BLaER1 treated with 17β-estradiol and CSF1 and Interleukin-3, amounts not matched to agents 10 nM and 100 nM (cell line): ENCODE results near the gene PARP11.

Experiments
- H3K27ac ChIP-seq, 11 experiments: shearing (Covaris generic); formaldehyde crosslinking; 2 replicates each; pipeline ENCODE4 v1.8.1; 2022
- H3K27me3 ChIP-seq, 11 experiments: shearing (Covaris generic); formaldehyde crosslinking; 2 replicates each; pipeline ENCODE4 v1.8.1; 2022
- H3K36me3 ChIP-seq, 11 experiments: shearing (Covaris generic); formaldehyde crosslinking; 2 replicates each; pipeline ENCODE4 v1.8.1; 2022
- H3K4me1 ChIP-seq, 10 experiments: shearing (Covaris generic); formaldehyde crosslinking; 2 replicates each; pipeline ENCODE4 v1.8.1; 2022
- H3K4me2 ChIP-seq, 11 experiments: shearing (Covaris generic); formaldehyde crosslinking; 2 replicates each; pipeline ENCODE4 v1.8.1; 2022
- H3K4me3 ChIP-seq, 10 experiments: shearing (Covaris generic); formaldehyde crosslinking; 2 replicates each; pipeline ENCODE4 v1.8.1; 2022
- H3K9ac ChIP-seq, 11 experiments: shearing (Covaris generic); formaldehyde crosslinking; 2 replicates each; pipeline ENCODE4 v1.8.1; 2022
- H3K9me3 ChIP-seq, 11 experiments: shearing (Covaris generic); formaldehyde crosslinking; replicated peaks in 1 of 11; 2 replicates each; pipeline ENCODE4 v1.8.1; 2022
- H4K20me1 ChIP-seq, 11 experiments: shearing (Covaris generic); formaldehyde crosslinking; 2 replicates each; pipeline ENCODE4 v1.8.1; 2022
- Cebpa-rat ChIP-seq, 11 experiments: shearing (Covaris generic); IDR thresholded peaks; 2 replicates each; pipeline ENCODE4 v1.8.1; 2022

Gene PARP11

DNA sequence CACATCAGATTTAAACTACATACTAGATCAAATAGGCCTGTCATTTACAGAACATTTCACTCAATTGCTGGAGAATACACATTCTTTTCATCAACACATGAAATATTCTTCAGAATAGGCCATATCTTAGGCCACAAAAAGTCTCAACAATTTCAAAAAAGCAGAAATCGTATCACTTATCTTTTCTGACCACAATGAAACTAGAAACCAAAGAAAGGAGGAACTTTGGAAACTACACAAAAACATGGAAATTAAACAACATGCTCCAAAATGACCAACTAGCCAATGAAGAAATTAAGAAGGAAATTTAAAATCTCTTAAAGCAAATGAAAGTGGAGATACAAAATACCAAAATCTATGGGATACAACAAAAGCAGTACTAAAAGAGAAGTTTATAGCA is 35.1 kb downstream of the PARP11 start:
- Histone ChIP-seq H3K4me1 (peaks cover 0 to 24% (median 14%) of the 10 kb centered on the region in 10 experiments; a peak in 13 of 20 replicates), H4K20me1 (peaks cover 0 to 34% (median 8%) of the 10 kb centered on the region in 11 experiments; a peak in 7 of 22 replicates), H3K27me3 (no peaks in the 10 kb centered on the region), H3K9ac (no peak overlapping the region), H3K4me3 (no peak overlapping the region), H3K9me3 (peaks cover 0 to 29% (median 19%) of the 10 kb centered on the region in 11 experiments; a peak in 19 of 22 replicates), H3K27ac (no peak overlapping the region), H3K4me2 (peak overlapping the region in 5 of 11 experiments; percentile 13 to 56 (median 41); a peak in 8 of 22 replicates), H3K36me3 (peaks cover 3 to 34% (median 12%) of the 10 kb centered on the region in 11 experiments; a peak in 16 of 22 replicates)
- no peak for TF ChIP-seq Cebpa-rat (IDR thresholded peaks at IDR 0.05)

DNA sequence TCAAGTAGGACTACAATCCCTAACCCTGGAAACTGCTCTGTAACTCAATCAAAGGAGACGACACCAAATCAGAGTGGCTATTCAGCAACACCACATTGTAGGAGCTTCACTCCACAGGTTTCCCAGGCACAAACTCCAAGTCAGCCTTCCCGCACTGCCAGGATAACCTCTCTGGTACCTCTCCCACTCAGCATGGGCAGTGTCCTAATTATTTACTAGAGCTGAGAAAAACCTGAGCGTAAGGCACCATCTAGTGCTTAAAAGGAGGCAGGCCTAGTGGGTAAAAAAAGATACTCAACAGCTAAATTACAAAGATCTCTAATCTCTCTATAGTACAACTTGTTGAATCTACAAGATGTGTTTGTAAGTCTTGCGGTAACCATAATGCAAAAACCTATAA is 36.1 kb downstream of the PARP11 start:
- no peak for TF ChIP-seq Cebpa-rat (IDR thresholded peaks at IDR 0.05)
- Histone ChIP-seq H3K9ac (no peak overlapping the region), H4K20me1 (peaks cover 0 to 34% (median 8%) of the 10 kb centered on the region in 11 experiments; a peak in 7 of 22 replicates), H3K27me3 (no peaks in the 10 kb centered on the region), H3K4me3 (no peak overlapping the region), H3K9me3 (peaks cover 0 to 29% (median 19%) of the 10 kb centered on the region in 11 experiments; a peak in 19 of 22 replicates), H3K4me1 (peaks cover 0 to 24% (median 14%) of the 10 kb centered on the region in 10 experiments; a peak in 13 of 20 replicates), H3K4me2 (peak overlapping the region in 6 of 11 experiments; percentile 13 to 56 (median 40); a peak in 7 of 22 replicates), H3K27ac (no peak overlapping the region), H3K36me3 (peaks cover 3 to 33% (median 12%) of the 10 kb centered on the region in 11 experiments; a peak in 16 of 22 replicates)

DNA sequence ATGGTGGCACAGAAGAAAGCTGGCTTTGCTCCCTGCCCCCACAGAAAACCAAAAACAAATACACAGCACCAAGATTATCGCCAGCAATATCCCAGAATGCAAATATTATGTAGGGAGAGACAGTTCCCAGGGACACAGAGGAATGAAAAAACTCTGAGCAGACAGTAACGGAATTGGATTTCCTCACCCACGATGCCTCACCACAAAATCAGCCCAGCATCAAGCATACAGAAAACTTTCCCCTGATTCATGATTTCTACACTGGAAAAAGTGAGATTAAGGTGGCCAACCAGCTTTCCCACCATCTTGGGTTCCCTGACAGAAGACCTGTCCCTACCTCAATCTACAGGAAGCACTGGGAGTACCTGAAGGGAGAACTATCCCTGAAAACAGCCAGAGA is 36.6 kb downstream of the PARP11 start:
- Histone ChIP-seq H3K36me3 (peaks cover under 1 to 29% (median 10%) of the 10 kb centered on the region in 11 experiments; a peak in 16 of 22 replicates), H4K20me1 (peaks cover 0 to 36% (median 8%) of the 10 kb centered on the region in 11 experiments; a peak in 7 of 22 replicates), H3K4me2 (peak overlapping the region in 5 of 11 experiments; percentile 20 to 56 (median 40); a peak in 5 of 22 replicates), H3K9me3 (peaks cover 0 to 29% (median 19%) of the 10 kb centered on the region in 11 experiments; a peak in 19 of 22 replicates), H3K4me3 (no peak overlapping the region), H3K4me1 (peaks cover 0 to 24% (median 14%) of the 10 kb centered on the region in 10 experiments; a peak in 13 of 20 replicates), H3K27me3 (no peaks in the 10 kb centered on the region), H3K27ac (no peak overlapping the region), H3K9ac (no peak overlapping the region)
- no peak for TF ChIP-seq Cebpa-rat (IDR thresholded peaks at IDR 0.05)

DNA sequence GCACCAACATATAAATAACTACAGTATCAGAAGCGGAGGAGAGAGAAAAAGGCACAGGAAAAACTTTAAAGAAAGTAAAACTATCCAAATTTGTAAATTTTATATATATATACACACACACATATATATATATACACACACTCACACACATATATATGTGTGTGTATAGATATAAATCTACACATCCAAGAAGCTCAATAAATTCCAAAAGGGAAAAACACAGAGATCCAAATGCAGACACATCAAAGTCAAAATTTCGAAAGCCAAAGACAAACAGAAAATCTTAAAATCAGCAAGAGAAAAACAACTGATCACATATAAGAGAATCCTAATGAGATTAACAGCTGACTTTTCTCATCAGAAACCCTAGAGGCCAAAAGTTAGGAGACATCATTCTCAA is 37.3 kb downstream of the PARP11 start:
- H3K9ac ChIP-seq: no peak overlapping the region
- peaks cover 0 to 24% (median 14%) of the 10 kb centered on the region in 10 experiments; a peak in 13 of 20 replicates for H3K4me1 ChIP-seq
- peaks cover 0 to 22% (median 10%) of the 10 kb centered on the region in 11 experiments; a peak in 11 of 22 replicates for H3K36me3 ChIP-seq
- TF ChIP-seq Cebpa-rat (IDR thresholded peaks at IDR 0.05): no peak
- no peak overlapping the region for H3K4me2 ChIP-seq
- H3K9me3 ChIP-seq: peaks cover 0 to 29% (median 19%) of the 10 kb centered on the region in 11 experiments; a peak in 19 of 22 replicates
- no peak overlapping the region for H3K27ac ChIP-seq
- peaks cover 0 to 36% (median 8%) of the 10 kb centered on the region in 11 experiments; a peak in 7 of 22 replicates for H4K20me1 ChIP-seq
- no peak overlapping the region for H3K4me3 ChIP-seq
- H3K27me3 ChIP-seq: no peaks in the 10 kb centered on the region

DNA sequence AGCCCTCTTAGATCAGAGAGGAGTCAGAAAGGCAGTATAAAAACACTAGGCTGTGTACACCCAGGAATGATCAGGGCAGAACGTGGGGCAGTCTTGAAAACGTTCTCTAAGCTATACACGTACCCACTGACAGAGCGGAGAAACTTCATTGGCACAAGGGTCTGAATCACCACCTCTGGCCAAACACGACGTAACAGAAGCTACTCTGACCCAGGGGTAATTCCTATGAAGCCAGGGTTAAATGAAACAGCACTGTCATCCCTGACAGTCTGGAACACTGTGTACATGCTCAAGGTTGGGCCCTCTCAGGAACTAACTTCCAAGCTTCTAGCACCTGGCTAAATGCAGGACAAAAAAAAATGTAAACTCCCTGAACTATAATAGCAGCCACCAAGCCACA is 38.4 kb downstream of the PARP11 start:
- Histone ChIP-seq H3K4me2 (no peak overlapping the region), H3K36me3 (peaks cover under 1 to 15% (median 11%) of the 10 kb centered on the region in 11 experiments; a peak in 14 of 22 replicates), H3K27ac (no peak overlapping the region), H3K4me1 (peaks cover 0 to 24% (median 14%) of the 10 kb centered on the region in 10 experiments; a peak in 13 of 20 replicates), H3K27me3 (no peaks in the 10 kb centered on the region), H3K4me3 (no peak overlapping the region), H4K20me1 (peaks cover 0 to 36% (median 8%) of the 10 kb centered on the region in 11 experiments; a peak in 7 of 22 replicates), H3K9ac (no peak overlapping the region), H3K9me3 (peaks cover 0 to 26% (median 19%) of the 10 kb centered on the region in 11 experiments; a peak in 19 of 22 replicates)
- TF ChIP-seq Cebpa-rat (IDR thresholded peaks at IDR 0.05): no peak

DNA sequence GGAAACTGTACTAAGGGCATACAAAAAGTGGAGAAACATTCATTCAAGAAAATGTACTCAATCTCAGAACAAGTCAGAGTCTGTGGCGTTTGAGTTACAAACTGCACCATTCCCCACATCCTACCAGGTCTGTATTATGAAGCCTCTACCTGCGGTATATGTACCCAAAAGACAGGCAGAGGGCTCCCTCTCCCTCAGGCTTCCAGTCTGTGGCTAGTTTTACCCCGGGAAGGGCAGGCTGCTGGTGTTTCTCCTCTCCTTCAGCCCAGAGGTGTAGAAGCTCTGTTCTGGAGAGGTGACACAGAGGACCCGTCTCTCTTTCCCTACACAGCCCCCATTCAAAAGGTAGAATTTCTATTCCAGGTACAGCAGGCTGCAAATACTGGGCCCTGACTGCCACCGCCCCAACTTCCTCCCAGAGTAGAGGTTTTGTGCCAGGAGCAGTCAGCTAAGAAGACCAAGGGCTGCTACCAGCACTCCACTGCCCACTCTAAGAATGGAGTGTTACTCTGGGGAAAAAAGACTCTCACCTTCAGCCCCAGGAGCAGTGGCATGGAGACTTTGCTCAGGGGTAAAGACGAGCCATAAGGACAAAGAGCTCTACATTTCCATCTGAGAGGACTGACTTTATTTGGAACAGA is 39.4 kb downstream of the PARP11 start:
- TF ChIP-seq Cebpa-rat (IDR thresholded peaks at IDR 0.05): no peak
- Histone ChIP-seq H3K36me3 (peaks cover 1 to 16% (median 11%) of the 10 kb centered on the region in 11 experiments; a peak in 11 of 22 replicates), H3K4me2 (no peak overlapping the region), H3K9ac (no peak overlapping the region), H3K4me3 (no peak overlapping the region), H3K9me3 (peaks cover 0 to 16% (median 9%) of the 10 kb centered on the region in 11 experiments; a peak in 18 of 22 replicates), H3K27me3 (no peaks in the 10 kb centered on the region), H4K20me1 (peaks cover 0 to 36% (median 8%) of the 10 kb centered on the region in 11 experiments; a peak in 7 of 22 replicates), H3K4me1 (peaks cover 0 to 22% (median 14%) of the 10 kb centered on the region in 10 experiments; a peak in 13 of 20 replicates), H3K27ac (no peak overlapping the region)

DNA sequence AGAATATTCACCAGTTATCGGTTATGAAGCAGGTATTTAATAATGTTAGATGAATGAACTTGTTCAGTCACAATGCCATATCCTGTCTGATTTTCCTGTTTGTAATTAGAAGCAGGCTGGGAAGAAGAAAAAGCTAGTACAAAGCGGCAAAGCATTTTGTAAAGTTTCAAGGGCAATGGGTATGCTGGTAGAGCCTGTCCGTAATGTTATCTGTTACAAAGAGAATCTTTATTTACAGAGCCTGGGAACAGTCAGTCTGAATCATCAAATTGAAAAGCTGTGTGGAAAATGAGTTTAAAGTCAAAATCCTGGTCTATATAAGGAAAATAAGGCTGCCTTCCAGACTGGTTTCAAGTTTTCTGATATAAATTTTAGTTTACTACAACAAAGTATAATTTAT is 40.5 kb downstream of the PARP11 start:
- Histone ChIP-seq H3K4me3 (no peak overlapping the region), H3K27me3 (no peaks in the 10 kb centered on the region), H3K9ac (no peak overlapping the region), H4K20me1 (peaks cover 0 to 35% (median 8%) of the 10 kb centered on the region in 11 experiments; a peak in 7 of 22 replicates), H3K27ac (no peak overlapping the region), H3K36me3 (peaks cover 6 to 23% (median 14%) of the 10 kb centered on the region in 11 experiments; a peak in 14 of 22 replicates), H3K4me1 (peaks cover 0 to 12% (median 8%) of the 10 kb centered on the region in 10 experiments; a peak in 13 of 20 replicates), H3K9me3 (peaks cover 0 to 13% (median 6%) of the 10 kb centered on the region in 11 experiments; a peak in 6 of 22 replicates), H3K4me2 (no peak overlapping the region)
- no peak for TF ChIP-seq Cebpa-rat (IDR thresholded peaks at IDR 0.05)

DNA sequence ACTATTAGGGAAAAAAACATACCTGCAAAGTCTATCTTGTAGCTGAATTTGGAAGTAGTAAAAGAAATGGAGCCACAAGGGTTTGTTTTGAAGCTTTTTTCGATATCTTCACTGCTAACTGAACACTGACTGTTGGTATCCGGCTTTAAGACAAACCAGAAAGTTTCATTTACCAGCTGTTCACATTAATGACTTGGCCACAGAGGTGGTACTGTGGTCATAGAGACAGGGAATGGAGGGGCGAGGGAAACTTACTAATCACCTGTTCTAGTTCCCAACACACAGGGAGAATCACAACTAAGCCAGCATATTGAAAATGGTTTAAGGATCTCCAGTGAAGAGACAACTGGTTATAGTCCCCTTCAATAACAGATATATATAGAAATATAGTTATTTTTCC is 44.3 kb downstream of the PARP11 start:
- no peak overlapping the region for H3K4me2 ChIP-seq
- peaks cover 0 to 16% (median 4%) of the 10 kb centered on the region in 11 experiments; a peak in 7 of 22 replicates for H4K20me1 ChIP-seq
- H3K36me3 ChIP-seq: peaks cover 26 to 59% (median 45%) of the 10 kb centered on the region in 11 experiments; a peak in 21 of 22 replicates
- no peak overlapping the region for H3K27ac ChIP-seq
- no peaks in the 10 kb centered on the region for H3K4me1 ChIP-seq
- H3K27me3 ChIP-seq: no peaks in the 10 kb centered on the region
- TF ChIP-seq Cebpa-rat (IDR thresholded peaks at IDR 0.05): no peak
- H3K4me3 ChIP-seq: no peak overlapping the region
- H3K9me3 ChIP-seq: no peaks in the 10 kb centered on the region
- no peak overlapping the region for H3K9ac ChIP-seq
